SJCRH30 (cell line): ENCODE results near the gene IFI44L. TPM values are rescaled to one million over a fixed set of nuclear protein-coding genes. Genes with fewer than 3 reads are reported as not detected.

ENCODE experiments used
- DNase-seq, 2 experiments: peaks; one replicate each; pipeline ENCODE4 v3.0.0-alpha.2; 2015 to 2020
- H3K27ac ChIP-seq: fragments of 250-450 bp; sonication (Bioruptor Pico); 2 replicates; pipeline ENCODE4 v1.5.1; 2020; ENCODE audit warnings: mild to moderate bottlenecking, moderate library complexity
- H3K27me3 ChIP-seq: fragments of 250-450 bp; sonication (Bioruptor Pico); 2 replicates; pipeline ENCODE4 v1.5.1; 2020; ENCODE audit warnings: mild to moderate bottlenecking, moderate library complexity
- H3K36me3 ChIP-seq: fragments of 250-450 bp; sonication (Bioruptor Pico); 2 replicates; pipeline ENCODE4 v1.5.1; 2020; ENCODE audit warnings: mild to moderate bottlenecking, moderate library complexity
- H3K4me1 ChIP-seq: fragments of 250-450 bp; sonication (Bioruptor Pico); 2 replicates; pipeline ENCODE4 v1.5.1; 2020; ENCODE audit warnings: mild to moderate bottlenecking, moderate library complexity
- H3K4me3 ChIP-seq: fragments of 250-450 bp; sonication (Bioruptor Pico); 2 replicates; pipeline ENCODE4 v1.5.1; 2020; ENCODE audit warnings: mild to moderate bottlenecking, moderate library complexity
- H3K9me3 ChIP-seq: fragments of 250-450 bp; sonication (Bioruptor Pico); replicated peaks from 2 replicates; pipeline ENCODE4 v1.5.1; 2020; ENCODE audit warnings: mild to moderate bottlenecking, moderate library complexity
- total RNA-seq: library from RNA; depleted of rRNA; stranded (reverse); fragments of >200 nt; shearing (Covaris generic); gene quantifications from 2 replicates; pipeline ENCODE4 v1.2.3, GENCODE V29; 2014; rRNA removed

Gene IFI44L
- total RNA-seq, 1 experiment from 2014 or later, result 0.67 TPM

DNA sequence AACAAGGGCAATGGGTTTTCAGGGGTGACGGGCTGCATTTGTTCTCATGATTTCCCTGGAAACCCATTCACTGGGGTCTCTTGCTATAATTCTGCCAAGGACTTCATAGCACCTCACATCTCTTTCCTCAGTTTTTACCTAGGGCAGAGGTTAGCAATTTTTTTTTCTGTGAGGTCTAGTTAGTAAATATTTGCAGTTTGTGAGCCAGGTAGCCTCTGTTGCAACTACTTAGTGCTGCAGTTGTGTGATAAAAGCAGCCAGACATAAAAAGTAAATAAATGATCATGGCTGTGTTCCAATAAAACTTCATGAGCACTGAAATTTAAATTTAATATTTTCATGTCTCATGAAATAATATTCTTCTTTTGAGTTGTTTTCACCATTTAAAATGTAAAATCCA is 67.1 kb downstream of the IFI44L start:
- Histone ChIP-seq H3K4me3 (no peak overlapping the region), H3K9me3 (no peaks in the 10 kb centered on the region), H3K4me1 (no peaks in the 10 kb centered on the region), H3K27ac (no peak overlapping the region), H3K36me3 (no peaks in the 10 kb centered on the region), H3K27me3 (no peaks in the 10 kb centered on the region)
- DNase-seq, result no peak

GRCh38 chr1:78687914-78688313 is 67.7 kb downstream of the IFI44L start:
- no peak for DNase-seq
- Histone ChIP-seq H3K4me3 (no peak overlapping the region), H3K27ac (no peak overlapping the region), H3K27me3 (no peaks in the 10 kb centered on the region), H3K4me1 (no peaks in the 10 kb centered on the region), H3K36me3 (no peaks in the 10 kb centered on the region), H3K9me3 (no peaks in the 10 kb centered on the region)

DNA sequence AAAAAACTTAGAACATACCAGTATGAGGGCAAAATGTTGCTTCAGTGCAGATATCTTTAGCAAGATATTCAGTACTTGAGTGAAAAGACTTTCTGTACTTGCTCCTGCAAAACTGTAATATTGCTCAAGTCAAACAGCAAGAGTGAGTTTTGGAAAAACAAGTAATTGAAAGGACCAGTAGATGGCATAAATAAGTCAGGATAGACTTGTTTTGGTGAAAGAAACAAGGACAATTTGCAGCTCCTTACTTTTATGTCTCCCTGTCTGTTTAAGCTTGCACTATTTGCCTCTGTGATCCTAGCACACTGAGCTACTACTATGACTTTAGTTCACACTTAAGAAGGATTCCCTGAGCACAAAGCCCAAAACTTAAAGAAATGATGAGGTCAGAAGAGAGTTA is 68.4 kb downstream of the IFI44L start:
- Histone ChIP-seq H3K9me3 (no peaks in the 10 kb centered on the region), H3K4me1 (no peaks in the 10 kb centered on the region), H3K27me3 (no peaks in the 10 kb centered on the region), H3K27ac (no peak overlapping the region), H3K36me3 (no peaks in the 10 kb centered on the region), H3K4me3 (no peak overlapping the region)
- DNase-seq, result peak in 1 of 2 experiments; percentile 18

DNA sequence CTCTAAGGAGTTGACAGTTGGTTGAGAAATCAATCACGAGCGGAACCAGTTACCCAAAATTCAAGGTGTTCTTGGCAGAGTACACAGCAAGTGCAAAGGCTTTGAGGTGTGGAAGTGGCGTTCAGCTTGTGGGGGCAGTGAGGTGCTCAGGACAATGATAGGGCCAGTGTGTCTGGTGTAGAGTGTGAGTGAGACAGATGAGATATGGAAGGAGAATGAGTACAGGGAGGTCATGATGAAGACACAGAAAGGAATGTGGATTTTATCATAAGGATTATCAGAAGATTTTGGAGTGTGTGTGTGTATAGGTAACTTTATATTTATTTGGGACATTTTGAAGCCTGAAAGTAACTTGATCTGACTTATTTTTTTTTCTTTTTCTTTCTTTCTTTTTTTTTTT is 70.3 kb downstream of the IFI44L start:
- Histone ChIP-seq H3K27me3 (no peaks in the 10 kb centered on the region), H3K4me3 (no peak overlapping the region), H3K27ac (no peak overlapping the region), H3K36me3 (no peaks in the 10 kb centered on the region), H3K9me3 (no peaks in the 10 kb centered on the region), H3K4me1 (no peaks in the 10 kb centered on the region)
- no peak for DNase-seq

GRCh38 chr1:78691995-78692747 is 71.9 kb downstream of the IFI44L start:
- Histone ChIP-seq H3K27ac (no peak overlapping the region), H3K9me3 (no peaks in the 10 kb centered on the region)

More at GRCh38 chr1:78691995-78692747, 71.9 kb downstream of the IFI44L start:
- H3K4me3 ChIP-seq, result no peak overlapping the region
- H3K27me3 ChIP-seq, result no peaks in the 10 kb centered on the region
- no peaks in the 10 kb centered on the region for H3K36me3 ChIP-seq
- DNase-seq, result no peak
- H3K4me1 ChIP-seq, result no peaks in the 10 kb centered on the region

Other genes with a start within 250 kb of the IFI44L start
- gene PTGFR, start 129.5 kb upstream of the IFI44L start, total RNA-seq, result not detected in 2 replicates
- gene IFI44, start 29.4 kb downstream of the IFI44L start, total RNA-seq, result 6.5 and 11.7 TPM in 2 replicates